NB4 (cell line): ENCODE data around the gene GMDS.

Experiments used
- DNase-seq: peaks from one replicate; pipeline ENCODE4 v3.0.0; 2010; ENCODE audit warnings: low read depth
- H3K4me3 ChIP-seq: one replicate; pipeline ENCODE4 v1.5.1; 2011; ENCODE audit warnings: mild to moderate bottlenecking, low read depth, low read length, moderate library complexity
- MYC ChIP-seq: IDR thresholded peaks from 2 replicates; pipeline ENCODE4 v1.6.1; 2011; ENCODE audit warnings: low read depth, low read length
- POLR2A ChIP-seq: IDR thresholded peaks from 2 replicates; pipeline ENCODE4 v1.6.1; 2011; ENCODE audit warnings: mild to moderate bottlenecking; ENCODE audit not compliant: insufficient read length; ENCODE audit errors: extremely low read depth
- TF ChIP-seq, protein P1 (sequence below): IDR thresholded peaks from one replicate; pipeline ENCODE4 v1.5.1; 2012; ENCODE audit warnings: low read depth, low read length
- TF ChIP-seq, protein P2 (sequence below): IDR thresholded peaks from 2 replicates; pipeline ENCODE4 v1.6.1; 2011; ENCODE audit warnings: low read depth, low read length

GMDS gene

DNA sequence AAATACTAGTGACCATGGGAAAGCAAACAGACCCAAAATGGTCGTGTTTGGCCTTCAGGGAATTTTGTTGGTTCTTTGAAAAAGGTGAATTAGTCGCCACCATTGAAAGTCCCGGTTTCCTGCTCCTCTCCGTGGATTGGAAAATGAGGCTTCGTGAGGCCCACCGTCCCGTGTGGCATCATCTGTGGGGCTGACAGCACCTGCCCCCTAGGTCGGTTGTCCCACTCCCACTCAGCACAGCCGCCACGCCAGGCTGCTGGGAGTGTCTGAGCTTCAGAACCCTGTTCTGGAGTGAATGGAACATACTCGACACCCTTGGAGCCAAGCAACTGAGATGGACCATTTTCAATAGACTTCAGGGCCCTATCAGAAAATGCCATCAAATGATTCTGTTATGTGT lies 668.7 kb downstream of the GMDS start:
- TF ChIP-seq MYC = no peak
- TF ChIP-seq, protein P1, sequence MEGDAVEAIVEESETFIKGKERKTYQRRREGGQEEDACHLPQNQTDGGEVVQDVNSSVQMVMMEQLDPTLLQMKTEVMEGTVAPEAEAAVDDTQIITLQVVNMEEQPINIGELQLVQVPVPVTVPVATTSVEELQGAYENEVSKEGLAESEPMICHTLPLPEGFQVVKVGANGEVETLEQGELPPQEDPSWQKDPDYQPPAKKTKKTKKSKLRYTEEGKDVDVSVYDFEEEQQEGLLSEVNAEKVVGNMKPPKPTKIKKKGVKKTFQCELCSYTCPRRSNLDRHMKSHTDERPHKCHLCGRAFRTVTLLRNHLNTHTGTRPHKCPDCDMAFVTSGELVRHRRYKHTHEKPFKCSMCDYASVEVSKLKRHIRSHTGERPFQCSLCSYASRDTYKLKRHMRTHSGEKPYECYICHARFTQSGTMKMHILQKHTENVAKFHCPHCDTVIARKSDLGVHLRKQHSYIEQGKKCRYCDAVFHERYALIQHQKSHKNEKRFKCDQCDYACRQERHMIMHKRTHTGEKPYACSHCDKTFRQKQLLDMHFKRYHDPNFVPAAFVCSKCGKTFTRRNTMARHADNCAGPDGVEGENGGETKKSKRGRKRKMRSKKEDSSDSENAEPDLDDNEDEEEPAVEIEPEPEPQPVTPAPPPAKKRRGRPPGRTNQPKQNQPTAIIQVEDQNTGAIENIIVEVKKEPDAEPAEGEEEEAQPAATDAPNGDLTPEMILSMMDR = no peak
- TF ChIP-seq, protein P2, sequence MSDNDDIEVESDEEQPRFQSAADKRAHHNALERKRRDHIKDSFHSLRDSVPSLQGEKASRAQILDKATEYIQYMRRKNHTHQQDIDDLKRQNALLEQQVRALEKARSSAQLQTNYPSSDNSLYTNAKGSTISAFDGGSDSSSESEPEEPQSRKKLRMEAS = no peak
- no peak for TF ChIP-seq POLR2A
- no peak for DNase-seq
- H3K4me3 ChIP-seq = no peak overlapping the region

DNA sequence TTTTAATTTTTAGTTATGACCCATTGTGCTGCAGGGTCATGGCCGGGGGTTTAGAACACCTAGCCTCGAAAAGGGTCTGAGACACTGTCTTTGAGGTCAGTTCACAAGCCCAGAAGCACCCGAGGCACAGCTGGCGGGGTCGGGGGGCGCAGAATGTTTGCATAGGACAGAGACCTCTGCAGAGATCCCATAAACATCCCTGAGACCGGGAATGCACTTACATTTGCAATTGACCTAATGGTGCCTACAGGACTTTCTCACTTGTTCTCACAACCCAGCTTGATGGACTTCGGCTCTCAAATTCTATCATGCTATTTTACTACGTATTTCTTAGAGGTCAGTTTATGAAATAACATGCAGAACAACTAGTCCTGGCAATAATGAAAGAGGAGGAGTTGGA lies 669.2 kb downstream of the GMDS start:
- peak overlapping the region; percentile 61 for H3K4me3 ChIP-seq
- TF ChIP-seq MYC = no peak
- no peak for TF ChIP-seq POLR2A
- DNase-seq = no peak

DNA sequence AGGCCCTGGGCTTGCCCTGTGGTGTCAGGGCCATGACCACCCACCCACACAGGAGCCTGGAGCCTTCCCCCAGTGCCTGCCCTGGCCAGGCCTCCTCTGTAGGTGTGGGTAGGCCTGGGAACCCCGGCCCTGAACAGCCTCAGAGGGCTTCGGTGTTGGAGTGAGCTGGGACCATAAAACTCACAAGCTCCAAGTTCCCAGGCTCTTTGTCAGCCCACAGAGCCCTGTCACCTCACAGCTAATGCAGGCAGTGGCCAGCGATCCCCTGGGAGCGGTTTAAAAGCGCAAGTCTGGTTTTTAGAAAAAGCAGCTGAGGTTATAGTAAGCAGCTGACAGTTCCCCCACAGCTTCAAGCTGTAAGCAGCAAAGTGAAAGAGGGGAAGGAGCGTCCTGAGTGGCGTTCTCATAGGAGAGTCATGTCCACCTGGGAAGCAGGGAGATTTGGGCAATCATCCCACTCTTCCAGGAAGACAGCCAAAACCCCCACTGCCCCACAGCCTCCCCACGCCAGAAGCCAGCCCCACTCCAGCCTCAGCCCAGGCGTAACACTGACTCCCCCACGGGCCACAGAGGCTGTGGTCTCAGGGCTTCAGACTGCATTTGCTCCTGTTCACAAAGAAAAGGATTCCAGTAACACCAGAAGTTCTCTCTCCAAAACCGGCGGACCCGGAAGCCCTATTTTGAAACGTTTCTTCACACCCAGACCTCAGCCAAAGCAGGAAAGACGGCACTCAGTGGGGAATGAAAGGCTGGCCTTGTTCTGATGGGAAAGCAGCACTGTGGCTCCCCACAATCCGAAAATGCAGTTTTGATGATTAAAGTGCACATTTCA lies 670.0 kb downstream of the GMDS start:
- TF ChIP-seq, protein P1 = no peak
- TF ChIP-seq, protein P2 = no peak

DNA sequence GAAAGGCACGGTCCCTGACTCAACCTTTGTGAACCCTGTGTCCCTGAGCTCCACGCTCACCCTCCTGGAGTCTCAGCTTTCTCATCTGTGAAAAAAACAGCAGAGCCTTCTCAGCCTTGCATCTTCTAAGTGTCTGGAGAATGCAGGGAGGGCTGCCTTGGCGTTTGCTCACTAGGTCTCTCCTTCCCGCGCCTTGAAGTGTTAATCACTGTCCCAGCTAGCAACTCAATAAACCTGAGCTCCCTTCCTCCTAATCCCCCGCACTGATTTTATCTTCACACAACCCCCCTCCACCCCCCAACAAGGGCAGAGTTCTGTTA lies 670.6 kb downstream of the GMDS start:
- DNase-seq = no peak
- no peak overlapping the region for H3K4me3 ChIP-seq
- TF ChIP-seq, protein P1 = no peak
- TF ChIP-seq, protein P2 = no peak
- TF ChIP-seq MYC = no peak
- no peak for TF ChIP-seq POLR2A

More for the DNA sequence above, 670.0 kb downstream of the GMDS start:
- H3K4me3 ChIP-seq = peak overlapping the region; percentile 61
- DNase-seq = peak; percentile 92

DNA sequence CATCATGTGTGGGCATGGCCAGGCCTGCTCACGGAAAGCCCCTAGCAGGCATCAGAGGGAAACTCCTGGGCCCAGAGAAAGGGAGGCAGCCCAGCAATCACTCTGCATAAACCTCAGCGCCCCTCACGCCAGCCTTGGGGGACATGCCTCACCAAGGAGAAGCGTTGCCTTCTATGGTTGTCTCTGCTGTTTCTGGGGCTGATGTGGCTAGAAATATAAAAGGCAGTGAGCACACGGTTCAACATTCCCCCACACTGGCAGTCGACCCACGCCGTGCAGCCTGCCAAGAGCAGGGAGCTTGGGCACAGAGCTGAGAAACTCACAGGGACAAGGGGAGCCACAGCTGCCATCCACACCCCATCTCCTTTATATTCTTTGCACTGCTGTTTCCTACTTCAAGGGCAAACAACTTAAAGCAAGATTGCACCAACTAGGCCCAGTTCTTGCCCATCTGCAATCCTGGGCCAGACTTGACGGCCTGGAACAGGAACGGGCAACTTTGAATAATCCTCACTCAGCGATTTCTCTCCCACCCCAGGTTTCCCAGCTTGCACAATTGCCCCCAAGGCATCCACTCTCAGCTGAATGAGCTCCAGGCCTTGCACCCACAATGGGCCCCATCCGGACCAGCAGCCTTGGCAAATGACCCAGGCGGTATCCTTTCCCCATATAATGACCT lies 671.2 kb downstream of the GMDS start:
- H3K4me3 ChIP-seq = no peak overlapping the region
- TF ChIP-seq, protein P2 = no peak
- TF ChIP-seq, protein P1 = no peak
- TF ChIP-seq MYC (no peak), POLR2A (no peak)
- DNase-seq = no peak
